ENCODE measurements around the gene RPAP3. TPM values are rescaled to one million over a fixed set of nuclear protein-coding genes. Genes with fewer than 3 reads are reported as not detected.

Gene RPAP3
- total and polyA plus RNA-seq, 9 of the 15 experiments (the other 6 are each of a cell fraction or from before 2014, with no cell fraction given) = 40.0 to 92.1 (median 54.1) TPM

GRCh38 chr12:47705566-47706425 is at the start of gene RPAP3 (continued):
- TF ChIP-seq KAT7 (CRISPR knock-in tag; IDR thresholded peaks at IDR 0.05; ENCODE audit: borderline replicate concordance) = no peak
- peak; percentile 85; the same call in 1 of the 2 replicates for TF ChIP-seq GTF2E2 (tag; IDR thresholded peaks at IDR 0.05)
- no peak for TF ChIP-seq CBX8 (IDR thresholded peaks at IDR 0.05; ENCODE audit: borderline replicate concordance, extremely low read depth, low read depth, low read length, poor library complexity, severe bottlenecking)
- peak in 1 of 2 experiments; percentile 14; a peak in 2 of 4 replicates for TF ChIP-seq RCOR1 (IDR thresholded peaks at IDR 0.05; ENCODE audit: borderline replicate concordance in 1 of 2, low read depth in 2 of 2, low read length in 2 of 2)
- TF ChIP-seq ZNF174 (CRISPR knock-in tag; IDR thresholded peaks at IDR 0.05) = no peak
- TF ChIP-seq SUPT5H (IDR thresholded peaks at IDR 0.05) = peak; percentile 97
- TF ChIP-seq MAFG (tag; conservative IDR thresholded peaks at IDR 0.05) = peak; percentile 94
- TF ChIP-seq ZNF655 (CRISPR knock-in tag; IDR thresholded peaks at IDR 0.05) = no peak
- TF ChIP-seq SREBF2 (CRISPR knock-in tag; IDR thresholded peaks at IDR 0.05) = no peak
- no peak for TF ChIP-seq ZFP36 (IDR thresholded peaks at IDR 0.05; ENCODE audit: low read depth, low read length, partially characterized antibody)
- TF ChIP-seq PKNOX1 (IDR thresholded peaks at IDR 0.05) = no peak
- 0 out of 2 replicates have a peak, but pooled peaks have one; percentile 26 for TF ChIP-seq ELF4 (CRISPR knock-in tag; IDR thresholded peaks at IDR 0.05)
- TF ChIP-seq SNAPC5 (CRISPR knock-in tag; IDR thresholded peaks at IDR 0.05) = no peak
- TF ChIP-seq E4F1 (CRISPR knock-in tag; IDR thresholded peaks at IDR 0.05; ENCODE audit: borderline replicate concordance) = no peak
- TF ChIP-seq GTF2A2 (tag; IDR thresholded peaks at IDR 0.05) = no peak
- no peak for TF ChIP-seq TSC22D4 (tag; IDR thresholded peaks at IDR 0.05)
- TF ChIP-seq GATAD2B (IDR thresholded peaks at IDR 0.05; ENCODE audit: borderline replicate concordance) = peak; percentile 98
- peak; percentile 77; the same call in 1 of the 2 replicates for TF ChIP-seq TFAP4 (CRISPR knock-in tag; IDR thresholded peaks at IDR 0.05; ENCODE audit: borderline replicate concordance)
- TF ChIP-seq CTCF (IDR thresholded peaks at IDR 0.05 in 2 of 3, conservative IDR thresholded peaks at IDR 0.05 in 1 of 3; ENCODE audit: insufficient read depth in 2 of 3, low read depth in 1 of 3, low read length in 3 of 3) = peak; percentile 46 to 63 (median 55)

Data from K562 (cell line).